H1 (cell line): ENCODE results near the gene PDZD2. TPM values are rescaled to one million over a fixed set of nuclear protein-coding genes. Genes with fewer than 3 reads are reported as not detected.

Source experiments
- CTCF ChIA-PET: fragments of 300-600 bp; sonication (Branson Sonifier 250); formaldehyde crosslinking; loops from one replicate; lab custom pipeline; 2021; ENCODE audit not compliant: partially characterized antibody; lab: Charles Lee
- POLR2A ChIA-PET: fragments of 300-600 bp; sonication (Branson Sonifier 250); formaldehyde crosslinking; loops from one replicate; lab custom pipeline; 2021; ENCODE audit warnings: inconsistent platforms; ENCODE audit not compliant: partially characterized antibody; lab: Charles Lee
- DNase-seq, 2 experiments: peaks; one replicate each; pipeline versions ENCODE4 v3.0.0 to v3.0.0-alpha.2; 2010 to 2022; ENCODE audit warnings: low spot score in 2 of 2, low read depth in 1 of 2, mixed read lengths in 1 of 2
- FAIRE-seq: peaks from 2 replicates; lab custom pipeline; 2011; peaks lifted over from hg19 to GRCh38; lab: Jason Lieb, UNC
- H2AFZ ChIP-seq: 2 replicates; pipeline ENCODE4 v1.8.1; 2012; ENCODE audit warnings: low read length, inconsistent platforms
- H2AK5ac ChIP-seq: 2 replicates; pipeline ENCODE4 v1.6.1; 2013; ENCODE audit warnings: low read depth, low read length
- H2BK120ac ChIP-seq: replicated peaks from 2 replicates; pipeline ENCODE3; 2013; ENCODE audit warnings: low read depth, low read length, inconsistent platforms
- H2BK12ac ChIP-seq: 2 replicates; pipeline ENCODE4 v1.6.1; 2013; ENCODE audit warnings: low read depth, low read length
- H2BK15ac ChIP-seq: 2 replicates; pipeline ENCODE4 v1.6.1; 2013; ENCODE audit warnings: low read length
- H2BK20ac ChIP-seq: 2 replicates; pipeline ENCODE4 v1.6.1; 2013; ENCODE audit warnings: low read length
- H2BK5ac ChIP-seq: 2 replicates; pipeline ENCODE4 v1.6.1; 2013; ENCODE audit warnings: low read depth, low read length
- H3K14ac ChIP-seq: 2 replicates; pipeline ENCODE4 v1.6.1; 2013; ENCODE audit warnings: inconsistent platforms; ENCODE audit not compliant: insufficient read length
- H3K18ac ChIP-seq: 2 replicates; pipeline ENCODE4 v1.6.1; 2013; ENCODE audit warnings: low read length; ENCODE audit errors: extremely low read depth
- H3K23ac ChIP-seq: 2 replicates; pipeline ENCODE4 v1.6.1; 2013; ENCODE audit warnings: inconsistent platforms; ENCODE audit not compliant: insufficient read length
- H3K23me2 ChIP-seq: 2 replicates; pipeline ENCODE4 v1.6.1; 2013; ENCODE audit warnings: low read depth, low read length
- H3K27ac ChIP-seq: 2 replicates; pipeline ENCODE4 v1.6.1; 2011; ENCODE audit warnings: low read depth, low read length, inconsistent platforms
- H3K27me3 ChIP-seq, 4 experiments: replicated peaks in 1 of 4; 1 replicate in 1 of 4; 2 replicates in 3 of 4; pipeline versions ENCODE4 v1.6.1 to v1.8.1; 2011 to 2013; ENCODE audit warnings: low read length in 3 of 4, mild to moderate bottlenecking in 3 of 4, inconsistent platforms in 2 of 4, mixed read lengths in 2 of 4, moderate library complexity in 1 of 4; ENCODE audit not compliant: control insufficient read depth in 3 of 4, insufficient read depth in 3 of 4; ENCODE audit errors: extremely low read depth in 1 of 4
- H3K36me3 ChIP-seq, 4 experiments: 2 replicates each; pipeline versions ENCODE4 v1.6.1 to v1.8.1; 2011 to 2013; ENCODE audit warnings: mild to moderate bottlenecking in 4 of 4, low read length in 3 of 4, moderate library complexity in 2 of 4, control low read depth in 1 of 4, inconsistent platforms in 1 of 4; ENCODE audit not compliant: insufficient read depth in 4 of 4, control insufficient read depth in 2 of 4
- H3K4ac ChIP-seq: replicated peaks from 2 replicates; pipeline ENCODE3; 2013; ENCODE audit warnings: low read length, low read depth, mixed read lengths, inconsistent platforms; ENCODE audit not compliant: insufficient read length
- H3K4me1 ChIP-seq, 4 experiments: replicated peaks in 1 of 4; 1 replicate in 1 of 4; 2 replicates in 3 of 4; pipeline versions ENCODE4 v1.6.1 to v1.8.1; 2011 to 2013; ENCODE audit warnings: low read length in 3 of 4, inconsistent platforms in 2 of 4, mixed read lengths in 1 of 4; ENCODE audit not compliant: insufficient read depth in 4 of 4, control insufficient read depth in 3 of 4
- H3K4me2 ChIP-seq, 2 experiments: 2 replicates each; pipeline versions ENCODE4 v1.6.1 to v1.8.1; 2011 to 2013; ENCODE audit warnings: low read depth in 2 of 2, low read length in 2 of 2, control low read depth in 1 of 2, inconsistent platforms in 1 of 2, mild to moderate bottlenecking in 1 of 2; ENCODE audit not compliant: insufficient read depth in 1 of 2
- H3K4me3 ChIP-seq, 4 experiments: fragments of 200-600, 300-600 bp in 1 of 4; sonication (generic), shearing (Covaris generic), sonication (Bioruptor Twin) in 1 of 4; 2 replicates each; pipeline versions ENCODE4 v1.5.1 to v1.8.1; 2011 to 2016; ENCODE audit warnings: low read length in 4 of 4, low read depth in 3 of 4, control low read depth in 2 of 4, inconsistent platforms in 2 of 4, mild to moderate bottlenecking in 2 of 4, mixed read lengths in 1 of 4, moderate library complexity in 1 of 4; ENCODE audit not compliant: insufficient read depth in 2 of 4; ENCODE audit errors: extremely low read depth in 1 of 4
- H3K56ac ChIP-seq: replicated peaks from 2 replicates; pipeline ENCODE3; 2013; ENCODE audit warnings: low read depth, mild to moderate bottlenecking, mixed read lengths, low read length, inconsistent platforms; ENCODE audit not compliant: insufficient read length
- H3K79me1 ChIP-seq: 2 replicates; pipeline ENCODE4 v1.6.1; 2013; ENCODE audit warnings: low read depth, low read length, control low read depth
- H3K79me2 ChIP-seq, 2 experiments: 2 replicates each; pipeline versions ENCODE4 v1.6.1 to v1.8.1; 2012 to 2013; ENCODE audit warnings: low read length in 2 of 2, mild to moderate bottlenecking in 2 of 2, inconsistent platforms in 1 of 2; ENCODE audit not compliant: insufficient read depth in 2 of 2, control insufficient read depth in 1 of 2
- H3K9ac ChIP-seq, 4 experiments: replicated peaks in 1 of 4; 1 replicate in 1 of 4; 2 replicates in 3 of 4; pipeline versions ENCODE4 v1.6.1 to v1.8.1; 2011 to 2013; ENCODE audit warnings: low read depth in 3 of 4, low read length in 3 of 4, control low read depth in 2 of 4, mild to moderate bottlenecking in 2 of 4, moderate library complexity in 2 of 4, inconsistent platforms in 1 of 4; ENCODE audit errors: extremely low read depth in 1 of 4
- H3K9me3 ChIP-seq, 2 experiments: 2 replicates each; pipeline versions ENCODE4 v1.6.1 to v1.8.1; 2012 to 2013; ENCODE audit warnings: mild to moderate bottlenecking in 2 of 2, moderate library complexity in 2 of 2, control low read depth in 1 of 2, inconsistent platforms in 1 of 2, low read depth in 1 of 2, low read length in 1 of 2, mixed read lengths in 1 of 2; ENCODE audit not compliant: insufficient read depth in 2 of 2
- H4K20me1 ChIP-seq, 2 experiments: replicated peaks in 1 of 2; 2 replicates each; pipeline versions ENCODE3 to v1.8.1; 2011 to 2013; ENCODE audit warnings: inconsistent platforms in 2 of 2, low read length in 2 of 2, mild to moderate bottlenecking in 1 of 2; ENCODE audit not compliant: insufficient read depth in 2 of 2, control insufficient read depth in 1 of 2
- H4K5ac ChIP-seq: 2 replicates; pipeline ENCODE4 v1.6.1; 2013; ENCODE audit warnings: low read length, low read depth, mixed read lengths, inconsistent platforms; ENCODE audit not compliant: insufficient read length
- H4K8ac ChIP-seq: 2 replicates; pipeline ENCODE4 v1.8.0; 2013; ENCODE audit warnings: mild to moderate bottlenecking, moderate library complexity, low read length, inconsistent platforms; ENCODE audit not compliant: insufficient read depth; ENCODE audit errors: extremely low read depth
- H4K91ac ChIP-seq: replicated peaks from 2 replicates; pipeline ENCODE3; 2013; ENCODE audit warnings: low read length, mixed read lengths, inconsistent platforms; ENCODE audit not compliant: insufficient read length
- PHF8 ChIP-seq: fragments of 200-600 bp; sonication (generic); conservative IDR thresholded peaks from 2 replicates; pipeline ENCODE4 v1.7.1; 2012; ENCODE audit warnings: low read depth, mild to moderate bottlenecking, inconsistent platforms, low read length, moderate library complexity
- WGBS, 2 experiments: shearing (Covaris generic) in 1 of 2; methylation state at CpG; one replicate each; pipeline versions ENCODE4 v1.1.6 to v1.1.7; 2013 to 2015; ENCODE audit warnings: low lambda C conversion rate in 2 of 2, mixed read lengths in 2 of 2, inconsistent platforms in 1 of 2, low coverage in 1 of 2, missing lambda C conversion rate in 1 of 2; ENCODE audit not compliant: insufficient replicate concordance in 2 of 2, insufficient coverage in 1 of 2, insufficient read length in 1 of 2; ENCODE audit errors: extremely low coverage in 1 of 2, missing lambda C conversion rate in 1 of 2; 5-methylcytosine and 5-hydroxymethylcytosine counted together
- polyA plus RNA-seq, 7 experiments: library from polyadenylated mRNA; depleted of rRNA in 3 of 7; stranded (reverse) in 5 of 7; unstranded in 2 of 7; fragments of >200 nt in 5 of 7; fragments of 200-250 nt in 2 of 7; gene quantifications; 1 replicate in 5 of 7; 2 replicates in 1 of 7; 4 replicates in 1 of 7; pipeline versions ENCODE4 v1.2.1 to v1.2.3, GENCODE V29; 2011 to 2013; ENCODE audit warnings: missing spikeins in 2 of 7, mixed read lengths in 2 of 7
- total RNA-seq: library from RNA; stranded (reverse); fragmentation: NEBNext Ultra II Directional; extraction: Animal tissue kit (Norgen Biotek cat#: 25700); gene quantifications from 2 replicates; pipeline ENCODE4 v1.2.1, GENCODE V29; 2021

PDZD2 gene
- total and polyA plus RNA-seq, 2 of the 8 experiments (the other 6 are each of a cell fraction or from before 2014, with no cell fraction given), result 1.2 to 6.8 TPM

DNA sequence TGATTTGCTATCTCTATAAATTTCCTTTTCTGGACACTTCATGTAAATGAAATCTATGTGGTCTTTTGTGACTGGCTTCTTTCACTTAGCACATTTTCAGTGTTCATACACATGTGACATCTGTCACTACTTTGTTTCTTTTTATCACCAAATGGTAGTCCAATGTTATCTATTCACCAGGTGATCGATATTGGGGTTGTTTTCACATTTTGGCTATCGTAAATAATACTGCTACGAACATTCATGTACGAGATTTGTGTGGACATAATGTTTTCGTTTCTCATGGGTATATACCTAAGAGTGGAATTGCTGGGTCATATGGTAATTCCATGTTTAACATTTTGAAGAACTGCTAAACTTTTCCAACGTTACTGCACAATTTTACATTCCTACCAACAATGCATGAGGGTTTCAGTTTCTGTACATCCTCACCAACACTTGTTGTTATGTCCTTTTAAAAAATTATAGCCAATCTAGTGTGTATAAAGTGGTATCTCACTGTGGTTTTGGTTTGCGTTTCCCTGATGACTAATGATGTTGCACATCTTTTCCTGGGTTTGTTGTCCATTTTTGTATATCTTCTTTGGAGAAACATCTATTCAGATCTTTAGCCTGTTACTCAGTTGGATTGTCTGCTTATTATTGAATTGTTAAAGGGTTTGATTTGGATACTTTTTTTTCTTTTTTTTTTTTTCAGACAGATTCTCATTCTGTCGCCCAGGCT is 263.0 kb downstream of the PDZD2 start:
- CTCF ChIA-PET, result no interaction called here
- Histone ChIP-seq H3K9ac (no peak overlapping the region), H3K79me2 (no peaks in the 10 kb centered on the region), H3K79me1 (no peaks in the 10 kb centered on the region), H2AFZ (no peak overlapping the region), H3K23me2 (no peaks in the 10 kb centered on the region), H3K18ac (no peak overlapping the region), H3K4me3 (no peak overlapping the region), H3K56ac (no peak overlapping the region), H3K36me3 (no peaks in the 10 kb centered on the region), H3K27me3 (no peaks in the 10 kb centered on the region), H4K20me1 (no peaks in the 10 kb centered on the region), H3K23ac (no peak overlapping the region), H4K5ac (no peak overlapping the region), H2BK120ac (no peak overlapping the region), H2BK20ac (no peak overlapping the region), H4K8ac (no peak overlapping the region), H3K14ac (no peak overlapping the region), H2BK5ac (no peak overlapping the region), H3K27ac (no peak overlapping the region), H4K91ac (no peak overlapping the region), H3K4me1 (no peaks in the 10 kb centered on the region), H3K4ac (no peak overlapping the region), H2BK15ac (no peak overlapping the region), H2AK5ac (no peak overlapping the region), H3K4me2 (no peak overlapping the region), H3K9me3 (no peaks in the 10 kb centered on the region), H2BK12ac (no peak overlapping the region)
- TF ChIP-seq PHF8, result no peak
- POLR2A ChIA-PET, result no interaction called here
- DNase-seq (no peak), FAIRE-seq (no peak)
- WGBS, 2 experiments, result 79% methylated on average over 7 of the region's 8 CpGs; no CpG with 5 or more reads in 1 of the 2 experiments
